Suprapubic skin (tissue), 4 donors: ENCODE data around the gene HOXA5.

Experiments
- EP300 ChIP-seq: sonication (generic); formaldehyde crosslinking; IDR thresholded peaks from one replicate; pipeline ENCODE4 v1.6.1; 2017; ENCODE audit warnings: antibody characterized with exemption
- POLR2A ChIP-seq, 2 donors: fragments of 450-650 bp; IDR thresholded peaks; one replicate each; pipeline ENCODE4 v1.6.1; 2017; ENCODE audit warnings: antibody characterized with exemption in 2 of 2, mild to moderate bottlenecking in 2 of 2, moderate library complexity in 2 of 2
- POLR2AphosphoS5 ChIP-seq, 3 donors: sonication (generic); formaldehyde crosslinking; IDR thresholded peaks; one replicate each; pipeline ENCODE4 v1.6.1; 2017; ENCODE audit warnings: antibody characterized with exemption in 3 of 3
- TF ChIP-seq, protein P1 (sequence below), 2 donors: fragments of 200-600 bp in 1 of 2; fragments of 450-650 bp in 1 of 2; sonication (generic) in 1 of 2; IDR thresholded peaks; one replicate each; pipeline ENCODE4 v1.5.1; 2016 to 2019; ENCODE audit warnings: antibody characterized with exemption in 2 of 2, mild to moderate bottlenecking in 1 of 2, moderate library complexity in 1 of 2

- TF ChIP-seq, protein P1, sequence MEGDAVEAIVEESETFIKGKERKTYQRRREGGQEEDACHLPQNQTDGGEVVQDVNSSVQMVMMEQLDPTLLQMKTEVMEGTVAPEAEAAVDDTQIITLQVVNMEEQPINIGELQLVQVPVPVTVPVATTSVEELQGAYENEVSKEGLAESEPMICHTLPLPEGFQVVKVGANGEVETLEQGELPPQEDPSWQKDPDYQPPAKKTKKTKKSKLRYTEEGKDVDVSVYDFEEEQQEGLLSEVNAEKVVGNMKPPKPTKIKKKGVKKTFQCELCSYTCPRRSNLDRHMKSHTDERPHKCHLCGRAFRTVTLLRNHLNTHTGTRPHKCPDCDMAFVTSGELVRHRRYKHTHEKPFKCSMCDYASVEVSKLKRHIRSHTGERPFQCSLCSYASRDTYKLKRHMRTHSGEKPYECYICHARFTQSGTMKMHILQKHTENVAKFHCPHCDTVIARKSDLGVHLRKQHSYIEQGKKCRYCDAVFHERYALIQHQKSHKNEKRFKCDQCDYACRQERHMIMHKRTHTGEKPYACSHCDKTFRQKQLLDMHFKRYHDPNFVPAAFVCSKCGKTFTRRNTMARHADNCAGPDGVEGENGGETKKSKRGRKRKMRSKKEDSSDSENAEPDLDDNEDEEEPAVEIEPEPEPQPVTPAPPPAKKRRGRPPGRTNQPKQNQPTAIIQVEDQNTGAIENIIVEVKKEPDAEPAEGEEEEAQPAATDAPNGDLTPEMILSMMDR (IDR thresholded peaks at IDR 0.05) = no peak
- no peak for TF ChIP-seq POLR2A (IDR thresholded peaks at IDR 0.05)
- no peak for TF ChIP-seq POLR2AphosphoS5 (IDR thresholded peaks at IDR 0.05)
- TF ChIP-seq EP300 = no peak
Measured at GRCh38 chr7:27091105-27091504, 52.4 kb downstream of the HOXA5 start.
